ENCODE data around the gene PEX11B. TPM values are rescaled to one million over a fixed set of nuclear protein-coding genes. Genes with fewer than 3 reads are reported as not detected.

The PEX11B gene
- total RNA-seq, 1 donor from 2014 or later = 30.0 TPM

DNA sequence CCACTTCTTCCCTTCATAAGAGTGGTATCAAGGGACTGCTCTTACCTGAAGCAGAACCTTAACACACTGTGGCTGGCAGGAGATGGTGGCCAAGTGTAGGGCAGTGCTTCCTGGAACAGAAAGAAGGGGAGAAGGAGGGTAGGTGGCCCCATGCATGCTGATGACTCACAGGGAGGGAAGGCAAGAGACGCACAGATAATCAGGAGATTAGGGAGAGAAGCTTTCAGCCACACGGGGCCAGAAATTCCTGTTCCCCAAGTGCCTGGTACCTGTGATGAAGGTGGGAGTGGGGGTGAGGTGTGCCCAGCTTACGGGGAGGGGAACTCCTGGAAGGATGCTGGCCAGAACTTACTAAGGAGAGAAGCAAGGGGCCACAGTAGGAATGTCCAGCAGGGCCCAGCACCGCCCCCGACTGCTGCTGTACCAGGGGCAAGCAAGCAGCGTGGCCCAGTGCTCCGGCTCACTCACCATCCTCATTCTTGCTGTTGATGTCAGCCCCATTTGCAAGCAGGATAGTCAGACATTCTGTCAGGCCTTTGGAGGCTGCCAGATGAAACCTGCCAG lies 40.5 kb downstream of the PEX11B start:
- no peak for DNase-seq (ENCODE audit: extremely low read depth, low read depth, low spot score)

DNA sequence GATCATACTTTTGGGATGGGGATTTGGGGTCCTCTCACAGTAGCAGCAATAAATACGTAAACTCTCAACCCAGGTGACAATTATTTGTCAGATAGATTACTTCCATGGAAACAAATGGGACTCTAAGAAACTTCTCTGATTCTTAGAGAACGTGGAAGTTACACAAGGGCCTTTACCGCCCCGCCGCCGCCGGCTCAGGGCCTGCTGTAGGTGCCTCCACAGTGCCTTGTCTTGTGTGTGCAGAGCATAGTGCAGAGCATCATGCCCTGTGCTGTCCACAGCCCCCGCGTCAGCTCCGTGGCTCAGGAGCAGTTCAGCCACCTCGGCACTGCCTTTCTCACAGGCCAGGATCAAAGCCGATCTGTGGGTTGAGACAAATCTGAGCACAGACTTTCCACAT lies 43.9 kb downstream of the PEX11B start:
- DNase-seq (ENCODE audit: extremely low read depth, low read depth, low spot score) = no peak

DNA sequence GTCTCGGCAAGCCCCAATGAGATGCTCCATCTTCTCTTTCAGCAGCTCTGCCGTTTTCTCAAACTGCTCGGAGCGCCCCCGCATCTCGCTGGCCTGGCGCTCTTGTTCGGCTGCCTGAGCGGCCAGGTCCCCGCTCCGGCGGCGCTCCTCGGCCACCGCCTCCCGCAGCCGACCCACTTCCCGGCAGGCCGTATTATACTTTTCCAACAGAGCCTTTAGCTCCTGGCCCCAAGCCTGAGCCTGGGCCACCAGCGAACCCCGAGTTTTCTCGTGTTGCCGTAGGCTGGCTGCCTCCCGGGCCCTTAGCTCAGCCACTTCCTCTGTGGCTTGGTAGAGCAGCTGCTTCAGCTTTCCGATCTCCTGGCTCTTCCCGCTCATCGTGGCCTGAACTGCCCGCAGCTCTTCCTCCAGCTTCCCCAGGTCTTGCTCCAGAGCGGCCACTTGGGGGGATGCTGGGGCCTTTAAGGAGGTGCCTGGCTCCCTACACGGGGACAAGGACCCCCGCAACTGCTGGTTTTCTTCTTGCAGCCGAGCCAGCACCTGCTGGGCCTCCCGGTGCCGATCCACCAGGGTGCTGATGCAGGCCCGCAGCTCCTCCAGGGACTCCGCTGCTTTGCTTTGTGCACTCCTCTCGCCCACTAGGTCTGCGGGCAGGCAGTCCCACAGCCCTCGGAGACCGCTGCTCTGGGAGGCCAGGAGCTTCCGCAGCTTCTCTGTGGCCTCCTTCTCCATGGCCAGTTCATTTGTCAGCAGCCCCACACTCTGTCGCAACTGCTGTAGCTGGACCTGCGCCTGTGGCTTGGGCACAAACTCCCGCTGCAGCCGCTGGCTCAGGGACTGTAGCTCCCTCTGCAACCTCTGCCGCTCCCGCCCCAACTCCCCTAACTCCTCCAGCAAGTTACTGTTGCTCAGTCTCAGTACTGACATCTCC lies 46.3 kb downstream of the PEX11B start:
- DNase-seq (ENCODE audit: extremely low read depth, low read depth, low spot score) = no peak

DNA sequence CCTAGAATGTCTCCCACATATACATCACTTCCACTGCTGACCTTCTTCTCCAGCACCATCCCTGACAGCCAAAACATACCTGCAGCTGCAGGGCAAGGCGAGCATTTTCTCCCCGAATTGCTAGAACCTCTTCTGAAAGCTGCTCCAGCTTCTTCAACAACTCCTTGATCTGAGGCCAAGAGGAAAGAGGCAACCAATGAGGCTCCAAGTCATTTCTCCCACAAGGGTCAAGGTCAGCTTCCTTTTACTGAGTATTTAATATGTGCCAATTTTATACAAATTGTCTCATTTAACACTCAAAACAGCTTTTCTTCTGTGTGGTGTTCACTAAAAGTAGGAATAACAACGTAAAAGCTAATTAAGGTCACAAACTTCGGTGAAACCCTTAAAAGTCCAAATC lies 50.3 kb downstream of the PEX11B start:
- DNase-seq (ENCODE audit: extremely low read depth, low read depth, low spot score) = no peak

DNA sequence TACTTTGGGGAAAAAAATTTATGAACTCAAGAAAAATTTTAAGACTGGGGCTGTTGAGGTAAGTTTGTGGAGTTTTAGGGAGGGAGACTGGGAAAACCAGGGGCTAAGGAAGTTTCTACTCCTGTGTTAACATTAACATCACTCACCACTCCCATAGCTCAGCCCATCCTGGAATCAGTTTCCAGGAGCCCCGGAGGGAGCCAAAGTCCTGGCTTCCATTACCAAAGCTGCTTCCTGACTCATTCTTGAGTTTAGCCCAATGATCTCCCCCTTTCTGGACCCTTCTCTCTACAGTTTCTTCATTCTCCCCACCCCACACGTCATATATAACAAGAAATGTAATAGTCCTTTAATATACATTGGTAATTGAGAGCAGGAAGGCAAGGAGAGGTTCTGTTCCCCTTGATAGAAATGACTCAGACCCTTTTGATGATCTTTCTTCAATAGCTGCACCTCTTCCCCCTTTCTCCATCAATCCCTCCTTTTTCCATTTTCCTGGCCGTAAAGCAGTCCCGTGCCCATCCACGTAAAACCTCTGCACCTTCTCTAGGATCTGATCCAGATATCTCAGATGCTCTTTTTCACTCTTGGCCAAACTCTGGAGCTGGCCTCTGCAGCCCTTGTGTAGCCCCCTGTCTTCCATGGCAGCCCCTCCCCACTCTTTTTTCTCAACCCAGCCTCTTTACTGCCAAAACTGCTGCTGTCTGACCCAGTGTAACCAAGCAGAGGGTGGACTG lies 55.1 kb downstream of the PEX11B start:
- DNase-seq (ENCODE audit: extremely low read depth, low read depth, low spot score) = no peak

Other genes starting within 250 kb of the PEX11B start
- not detected in 2 replicates for gene PDZK1, start 211.3 kb downstream of the PEX11B start, total RNA-seq
- not detected in 2 replicates for gene CD160, start 199.2 kb downstream of the PEX11B start, total RNA-seq
- 9.4 and 12.3 TPM in 2 replicates for gene RNF115, start 94.6 kb downstream of the PEX11B start, total RNA-seq
- gene POLR3C, start 94.5 kb downstream of the PEX11B start, total RNA-seq = 23.6 and 28.9 TPM in 2 replicates
- 3.4 and 5.7 TPM in 2 replicates for gene NUDT17, start 73.1 kb downstream of the PEX11B start, total RNA-seq
- 28.8 and 37.5 TPM in 2 replicates for gene PIAS3, start 59.6 kb downstream of the PEX11B start, total RNA-seq
- gene ANKRD35, start 32.9 kb downstream of the PEX11B start, total RNA-seq = 0.93 and 1.4 TPM in 2 replicates
- gene ITGA10, start 8.7 kb downstream of the PEX11B start, total RNA-seq = 4.9 and 5.3 TPM in 2 replicates
- gene RBM8A, start 8.8 kb upstream of the PEX11B start, total RNA-seq = 153 and 164 TPM in 2 replicates
- 41.6 and 42.2 TPM in 2 replicates for gene LIX1L, start 39.3 kb upstream of the PEX11B start, total RNA-seq
- gene ANKRD34A, start 45.9 kb upstream of the PEX11B start, total RNA-seq = 0.35 and 0.44 TPM in 2 replicates
- 13.4 and 18.7 TPM in 2 replicates for gene POLR3GL, start 46.0 kb upstream of the PEX11B start, total RNA-seq
- gene TXNIP, start 77.9 kb upstream of the PEX11B start, total RNA-seq = 98.0 and 102 TPM in 2 replicates
- not detected in 2 replicates for gene HJV, start 103.0 kb upstream of the PEX11B start, total RNA-seq
- 0.15 and 0.47 TPM in 2 replicates for gene NBPF10, start 226.1 kb upstream of the PEX11B start, total RNA-seq

Data from glomerular endothelial cell (primary cell).